Dermis blood vessel endothelial cell (primary cell): ENCODE results near the gene ACE. TPM values are rescaled to one million over a fixed set of nuclear protein-coding genes. Genes with fewer than 3 reads are reported as not detected.

Experiments used
- DNase-seq: peaks from one replicate; pipeline ENCODE4 v3.0.0; 2010
- total RNA-seq: library from RNA; depleted of rRNA; stranded (reverse); fragments of >200 nt; gene quantifications from 2 replicates; pipeline ENCODE4 v1.2.3, GENCODE V29; 2014

Gene ACE
- total RNA-seq, 1 donor from 2014 or later = 366 TPM

DNA sequence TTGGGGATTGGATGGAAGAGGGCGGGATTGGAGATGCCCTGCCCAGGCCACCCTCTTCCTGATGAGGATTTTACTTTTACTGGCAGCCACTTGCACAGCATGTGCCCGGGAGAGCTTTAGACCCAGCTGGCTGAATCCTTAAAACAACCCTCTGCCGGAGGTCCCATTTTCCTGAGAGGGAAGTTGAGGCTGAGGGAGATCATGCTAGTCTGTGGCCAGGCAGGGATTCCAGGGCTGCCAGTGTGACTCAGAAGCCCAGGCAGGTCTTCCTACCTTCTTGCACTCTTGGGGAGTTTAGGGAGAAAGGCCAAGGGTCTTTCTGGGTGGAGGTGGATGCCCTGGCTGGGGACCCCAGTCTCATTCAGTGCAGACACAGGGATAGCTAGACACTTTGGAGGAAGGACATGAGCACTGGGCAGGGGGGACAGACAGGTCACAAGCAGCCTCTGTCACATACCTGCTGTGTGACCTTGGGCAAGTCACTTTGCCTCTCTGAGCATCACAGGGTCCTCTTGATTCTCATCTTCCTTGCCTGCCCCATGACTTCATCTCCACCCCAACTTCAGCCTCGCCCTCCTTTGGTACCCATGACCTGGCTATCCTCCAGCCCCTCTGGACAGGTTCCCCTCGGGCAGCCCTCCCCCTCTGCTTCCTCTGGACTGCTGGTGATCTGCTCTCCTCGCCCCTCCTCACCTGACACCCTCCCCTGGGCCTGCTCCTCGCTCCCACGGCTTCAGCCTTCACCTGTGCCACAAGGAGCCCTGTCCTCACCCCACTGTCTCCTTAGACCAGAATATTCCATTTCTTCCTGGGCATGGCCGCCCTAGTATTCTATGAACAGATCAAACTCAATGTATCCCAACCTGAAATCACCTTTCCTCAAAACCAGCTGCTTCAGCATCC lies 62.1 kb downstream of the ACE start:
- DNase-seq = no peak

GRCh38 chr17:63540590-63540989 lies 63.7 kb downstream of the ACE start:
- DNase-seq = no peak

GRCh38 chr17:63542218-63542545 lies 65.3 kb downstream of the ACE start:
- no peak for DNase-seq

DNA sequence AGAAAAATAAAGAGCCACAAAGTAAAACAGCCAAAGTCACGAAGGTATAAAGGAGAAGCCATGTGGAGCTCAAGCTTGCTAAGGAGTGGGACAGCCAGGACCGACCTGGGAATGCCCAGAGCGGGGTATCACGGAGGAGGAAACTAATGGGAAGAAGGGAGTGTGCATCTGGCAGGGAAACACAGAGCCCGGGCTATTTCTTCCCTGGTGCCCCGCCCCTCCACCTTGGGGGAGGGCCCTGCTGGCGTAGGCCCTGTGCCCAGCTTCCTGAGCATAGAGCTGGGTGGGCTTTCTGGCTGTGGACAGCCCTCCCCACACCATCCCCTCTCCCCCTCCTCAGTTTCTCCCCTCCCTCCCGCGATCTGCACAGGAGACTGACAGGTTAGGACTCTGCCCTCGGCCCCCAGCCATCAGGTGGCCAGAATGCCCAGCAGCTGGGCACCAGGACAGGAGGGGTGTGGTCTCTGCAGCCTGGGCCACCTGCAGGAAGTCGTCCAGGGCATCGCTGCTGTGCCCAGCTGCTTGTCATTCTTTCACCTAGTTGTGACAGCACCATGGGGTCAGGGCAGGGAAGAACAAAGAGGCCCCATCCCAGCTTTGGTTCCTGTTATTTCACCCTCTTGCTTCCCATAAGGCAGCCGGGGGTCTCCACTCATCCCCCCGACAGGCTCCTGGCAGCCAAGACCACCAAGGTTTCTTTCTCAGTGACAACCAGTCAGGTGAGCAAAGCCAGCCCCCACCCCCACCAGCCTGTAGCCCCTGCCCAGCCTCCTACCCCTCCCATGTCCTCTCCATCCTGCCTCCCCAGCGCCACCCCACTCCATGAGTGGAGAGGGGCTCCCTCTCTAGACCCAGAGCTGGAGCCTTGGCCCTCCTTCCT lies 66.3 kb downstream of the ACE start:
- DNase-seq = no peak

- DNase-seq = no peak
Observed at GRCh38 chr17:63543822-63544420, 67.1 kb downstream of the ACE start.

GRCh38 chr17:63544467-63545301 lies 67.8 kb downstream of the ACE start:
- DNase-seq = no peak

- DNase-seq = no peak
Observed at GRCh38 chr17:63546308-63547082, 69.6 kb downstream of the ACE start.

- no peak for DNase-seq
Observed at GRCh38 chr17:63547083-63547523, 70.2 kb downstream of the ACE start.

Other genes starting within 250 kb of the ACE start
- 33.4 and 35.9 TPM in 2 replicates for gene CYB561, start 30.8 kb upstream of the ACE start, total RNA-seq
- gene KCNH6, start 46.3 kb downstream of the ACE start, total RNA-seq = 0.05 TPM in 1 of 2 replicates, not detected in the other
- 27.9 and 55.2 TPM in 2 replicates for gene DCAF7, start 73.4 kb downstream of the ACE start, total RNA-seq
- 15.5 and 24.3 TPM in 2 replicates for gene TACO1, start 123.8 kb downstream of the ACE start, total RNA-seq
- 138 and 207 TPM in 2 replicates for gene MAP3K3, start 145.4 kb downstream of the ACE start, total RNA-seq
- 46.5 and 64.4 TPM in 2 replicates for gene LIMD2, start 223.1 kb downstream of the ACE start, total RNA-seq